Activated naive CD4-positive, alpha-beta T cell treated with anti-CD3 and anti-CD28 coated beads, Interleukin-2, amount 50 U/mL, for 24 hours (primary cell): ENCODE measurements around the gene CCDC32.
"Not testable (repeated sequence)": the region's sequence is repeated elsewhere in the genome, so short reads cannot be mapped to it uniquely, and the experiment has no call there.

Experiments
- H3K27ac Mint-ChIP-seq: one replicate; pipeline ENCODE4 v1.8.0; 2021; ENCODE audit warnings: mild to moderate bottlenecking, mixed read lengths
- H3K27me3 Mint-ChIP-seq: one replicate; pipeline ENCODE4 v1.8.0; 2021; ENCODE audit warnings: mixed read lengths
- H3K36me3 Mint-ChIP-seq: one replicate; pipeline ENCODE4 v1.8.0; 2021; ENCODE audit warnings: mixed read lengths
- H3K4me1 Mint-ChIP-seq: one replicate; pipeline ENCODE4 v1.8.0; 2021; ENCODE audit warnings: mixed read lengths
- H3K4me3 Mint-ChIP-seq: one replicate; pipeline ENCODE4 v1.8.0; 2021; ENCODE audit warnings: mild to moderate bottlenecking, mixed read lengths
- H3K9me3 Mint-ChIP-seq: one replicate; pipeline ENCODE4 v1.8.0; 2021; ENCODE audit warnings: mixed read lengths

The CCDC32 gene

DNA sequence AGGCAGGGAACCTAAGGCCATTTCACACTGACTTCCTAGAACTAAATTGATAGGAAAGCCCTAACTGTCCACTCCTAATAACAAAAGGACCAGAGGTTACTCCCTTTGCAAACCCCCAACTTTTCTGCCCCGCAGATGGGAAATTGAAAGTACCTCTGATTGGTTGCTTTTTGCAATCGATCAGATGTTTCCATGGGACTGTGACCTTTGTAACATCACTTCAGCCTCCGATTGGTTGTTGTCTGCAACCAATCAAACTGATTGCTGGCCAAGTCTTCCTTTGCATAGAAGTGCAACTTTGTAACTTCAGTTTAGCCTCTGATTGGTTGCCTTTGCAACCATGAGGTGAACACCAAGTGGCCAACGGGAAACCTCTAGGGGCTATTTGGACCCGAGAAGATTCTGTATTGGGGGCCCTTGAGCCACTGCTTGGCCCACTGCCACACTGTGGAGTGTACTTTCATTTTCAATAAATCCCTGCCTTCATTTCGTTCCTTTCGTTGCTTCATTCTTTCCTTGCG is 17.9 kb upstream of the CCDC32 start:
- H3K36me3 Mint-ChIP-seq, result no peaks in the 10 kb centered on the region
- no peaks in the 10 kb centered on the region for H3K27me3 Mint-ChIP-seq
- peak overlapping the region; percentile 5 for H3K4me3 Mint-ChIP-seq
- H3K27ac Mint-ChIP-seq, result no peak overlapping the region
- H3K9me3 Mint-ChIP-seq, result no peaks in the 10 kb centered on the region
- no peaks in the 10 kb centered on the region for H3K4me1 Mint-ChIP-seq

DNA sequence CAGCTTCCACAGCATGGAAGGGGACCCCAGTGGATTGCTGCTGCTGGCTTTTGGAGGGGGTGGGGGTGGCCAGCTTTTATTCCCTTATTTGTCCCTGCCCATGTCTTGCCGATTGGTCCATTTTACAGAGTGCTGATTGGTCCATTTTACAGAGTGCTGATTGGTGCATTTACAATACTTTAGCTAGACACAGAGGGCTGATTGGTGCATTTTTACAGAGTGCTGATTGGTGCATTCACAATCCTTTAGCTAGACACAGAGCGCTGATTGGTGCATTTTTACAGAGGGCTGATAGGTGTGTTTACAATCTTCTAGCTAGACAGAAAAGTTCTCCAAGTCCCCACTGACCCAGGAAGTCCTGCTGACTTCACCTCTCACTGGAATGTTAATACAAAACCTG is 17.0 kb upstream of the CCDC32 start:
- H3K27ac Mint-ChIP-seq, H3K36me3 Mint-ChIP-seq, H3K9me3 Mint-ChIP-seq, H3K4me3 Mint-ChIP-seq, H3K27me3 Mint-ChIP-seq, H3K4me1 Mint-ChIP-seq: not testable (repeated sequence)

DNA sequence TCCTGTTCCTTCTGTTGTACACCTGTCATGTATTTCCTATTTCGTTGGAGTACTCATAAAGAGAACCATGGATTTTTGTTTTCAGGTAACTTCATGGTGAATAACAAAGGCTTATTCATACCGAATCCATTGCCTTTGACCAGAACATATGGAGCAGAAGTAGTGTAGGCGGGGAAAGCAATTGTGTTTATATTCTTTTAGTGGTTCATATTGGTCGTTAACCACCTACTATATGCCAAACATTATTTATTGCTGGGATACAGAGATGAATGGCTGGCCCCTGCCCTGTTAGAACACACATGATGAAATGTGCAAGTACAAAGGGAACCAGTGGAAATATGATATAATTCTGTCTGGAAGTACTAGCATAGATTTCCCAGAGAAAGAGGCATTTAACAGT is 14.1 kb upstream of the CCDC32 start:
- Mint-ChIP-seq H3K4me3 (no peak overlapping the region), H3K36me3 (peaks cover 3% of the 10 kb centered on the region), H3K4me1 (peaks cover 11% of the 10 kb centered on the region), H3K27ac (no peak overlapping the region), H3K27me3 (no peaks in the 10 kb centered on the region), H3K9me3 (no peaks in the 10 kb centered on the region)

DNA sequence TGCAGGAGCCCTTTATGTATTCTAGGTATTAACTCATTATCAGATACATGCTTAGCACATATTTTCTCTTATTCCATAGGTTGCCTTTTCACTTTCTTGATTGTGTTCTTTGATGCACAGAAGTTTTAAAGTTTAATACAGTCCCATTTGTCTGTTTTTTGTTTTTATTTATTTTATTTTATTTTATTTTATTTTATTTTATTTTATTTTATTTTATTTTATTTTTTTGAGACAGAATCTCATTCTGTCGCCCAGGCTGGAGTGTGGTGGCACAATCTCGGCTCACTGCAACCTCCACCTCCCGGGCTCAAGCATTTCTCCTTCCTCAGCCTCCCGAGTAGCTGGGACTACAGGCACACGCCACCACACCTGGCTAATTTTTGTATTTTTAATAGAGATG is 12.1 kb upstream of the CCDC32 start:
- H3K36me3 Mint-ChIP-seq, H3K27me3 Mint-ChIP-seq, H3K27ac Mint-ChIP-seq, H3K4me3 Mint-ChIP-seq, H3K9me3 Mint-ChIP-seq: not testable (repeated sequence)
- H3K4me1 Mint-ChIP-seq, result peaks cover 22% of the 10 kb centered on the region

DNA sequence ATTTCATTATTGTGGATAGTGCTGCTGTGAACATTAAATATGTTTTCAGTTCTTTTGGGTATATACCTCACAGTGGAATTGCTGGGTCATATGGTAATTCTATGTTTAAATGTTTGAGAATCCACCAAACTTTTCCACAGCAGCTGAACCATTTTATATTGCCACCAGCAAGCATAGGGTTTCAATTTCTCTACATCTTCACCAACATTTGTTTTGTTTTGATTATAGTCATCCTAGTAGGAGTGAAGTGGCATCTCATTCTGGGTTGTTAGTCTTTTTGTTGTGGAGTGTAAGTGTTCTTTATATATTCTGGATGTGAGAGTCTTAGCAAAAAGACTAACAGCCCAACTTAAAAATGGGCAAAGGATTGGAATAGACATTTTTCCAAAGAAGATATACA is 10.3 kb upstream of the CCDC32 start:
- H3K36me3 Mint-ChIP-seq, result peaks cover 5% of the 10 kb centered on the region
- no peaks in the 10 kb centered on the region for H3K9me3 Mint-ChIP-seq
- no peak overlapping the region for H3K4me3 Mint-ChIP-seq
- peak overlapping the region; percentile 6 for H3K27ac Mint-ChIP-seq
- peaks cover 37% of the 10 kb centered on the region for H3K4me1 Mint-ChIP-seq
- H3K27me3 Mint-ChIP-seq, result no peaks in the 10 kb centered on the region

- peaks cover 51% of the 10 kb centered on the region for H3K4me1 Mint-ChIP-seq
- H3K27me3 Mint-ChIP-seq, result no peaks in the 10 kb centered on the region
Observed at GRCh38 chr15:40569129-40569953, 4.5 kb upstream of the CCDC32 start, which contains the start of gene RPUSD2. RPUSD2 (plus strand) TSS chr15:40569299; CDS start chr15:40569338, 39 bp downstream.

GRCh38 chr15:40567111-40567510 is 2.3 kb upstream of the CCDC32 start:
- Mint-ChIP-seq H3K4me1 (peaks cover 56% of the 10 kb centered on the region), H3K9me3 (no peaks in the 10 kb centered on the region), H3K36me3 (no peaks in the 10 kb centered on the region), H3K27ac (no peak overlapping the region), H3K4me3 (peak overlapping the region; percentile 30), H3K27me3 (no peaks in the 10 kb centered on the region)

More at GRCh38 chr15:40569129-40569953, 4.5 kb upstream of the CCDC32 start, which contains the start of gene RPUSD2:
- Mint-ChIP-seq H3K9me3 (no peaks in the 10 kb centered on the region), H3K27ac (peak within 1 kb of the TSS; percentile 98), H3K36me3 (peaks cover 2% of the 10 kb centered on the region), H3K4me3 (peak within 1 kb of the TSS; percentile 95)

- Mint-ChIP-seq H3K36me3 (peaks cover 4% of the 10 kb centered on the region), H3K4me3 (peak overlapping the region; percentile 91), H3K4me1 (peaks cover 59% of the 10 kb centered on the region), H3K27ac (peak overlapping the region; percentile 85), H3K9me3 (no peaks in the 10 kb centered on the region), H3K27me3 (no peaks in the 10 kb centered on the region)
Observed at GRCh38 chr15:40565333-40566238, 744 bp upstream of the CCDC32 start.

DNA sequence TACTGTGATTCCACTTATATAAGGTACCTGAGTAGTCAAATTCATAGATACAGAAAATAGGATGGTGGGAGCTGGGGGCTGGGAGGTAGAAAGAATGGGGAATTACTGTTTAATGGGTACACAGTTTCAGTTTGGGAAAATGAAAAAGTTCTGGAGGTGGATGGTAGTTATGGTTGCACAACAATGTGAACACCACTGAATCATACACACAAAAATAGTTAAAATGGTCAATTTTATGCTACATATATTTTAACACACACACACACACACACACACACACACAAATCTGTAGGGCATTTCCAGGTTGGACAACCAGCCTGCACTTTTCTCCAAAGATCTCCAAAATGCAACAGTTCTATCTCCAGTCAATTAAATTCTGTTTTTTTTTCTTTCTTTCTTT is 1.4 kb downstream of the CCDC32 start:
- Mint-ChIP-seq H3K4me3 (peak overlapping the region; percentile 58), H3K4me1 (peaks cover 66% of the 10 kb centered on the region), H3K36me3 (peaks cover 6% of the 10 kb centered on the region), H3K27me3 (no peaks in the 10 kb centered on the region), H3K9me3 (no peaks in the 10 kb centered on the region), H3K27ac (no peak overlapping the region)

DNA sequence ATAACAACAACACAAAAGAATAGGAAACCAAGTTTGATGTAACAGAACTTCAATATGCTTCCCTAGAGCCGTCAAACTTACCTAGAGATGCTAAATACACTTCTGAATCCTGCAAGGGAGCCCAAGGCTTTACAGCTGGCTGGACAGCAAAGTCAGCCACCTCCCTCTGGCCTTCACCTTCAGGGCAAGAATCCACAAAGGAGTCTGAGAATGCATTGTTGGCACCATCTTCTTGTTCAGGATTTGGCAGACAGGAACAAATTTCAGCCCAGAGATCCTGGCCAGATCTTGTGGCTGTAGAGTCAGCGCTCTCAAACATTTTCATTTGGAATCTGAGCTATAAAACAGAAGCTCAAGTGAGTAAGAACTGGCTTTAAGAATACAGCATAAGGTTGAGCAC is 2.2 kb downstream of the CCDC32 start:
- Mint-ChIP-seq H3K4me1 (peaks cover 67% of the 10 kb centered on the region), H3K9me3 (no peaks in the 10 kb centered on the region), H3K4me3 (peak overlapping the region; percentile 54), H3K27ac (no peak overlapping the region), H3K36me3 (peaks cover 6% of the 10 kb centered on the region), H3K27me3 (no peaks in the 10 kb centered on the region)

DNA sequence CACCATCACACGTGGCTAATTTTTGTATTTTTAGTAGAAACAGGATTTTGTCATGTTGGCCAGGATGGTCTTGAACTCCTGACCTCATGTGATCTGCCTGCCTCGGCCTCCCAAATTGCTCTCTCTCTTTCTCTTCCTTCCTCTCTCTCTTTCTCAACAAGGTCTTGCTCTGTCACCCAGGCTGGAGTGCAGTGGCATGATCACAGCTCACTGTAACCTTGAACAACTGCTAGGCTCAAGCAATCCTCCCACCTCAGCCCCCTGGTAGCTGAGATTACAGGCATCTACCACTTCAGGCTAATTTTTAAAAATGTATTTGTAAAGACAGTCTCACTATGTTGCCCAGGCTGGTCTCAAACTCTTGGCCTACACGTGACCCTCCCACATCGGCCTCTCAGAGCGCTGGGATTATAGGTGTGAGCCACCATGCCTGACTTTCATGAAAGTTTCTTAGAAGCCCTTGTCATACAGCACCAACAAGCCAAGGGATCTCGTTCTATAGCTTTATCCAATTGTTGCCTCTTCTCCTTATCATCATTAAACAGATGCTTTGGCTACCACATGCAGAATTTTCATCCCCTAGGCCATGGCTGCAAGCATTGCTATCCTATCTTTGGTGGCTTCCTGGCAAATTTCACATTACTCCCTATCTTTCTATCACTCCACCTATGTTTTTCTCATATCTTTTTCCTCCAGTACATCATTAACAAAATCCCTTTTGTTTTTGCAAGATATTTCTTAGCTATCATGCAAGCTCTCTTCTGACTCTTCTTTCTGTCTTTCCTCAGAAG is 5.7 kb downstream of the CCDC32 start:
- Mint-ChIP-seq H3K27ac (peak overlapping the region; percentile 47), H3K4me3 (no peak overlapping the region), H3K9me3 (no peaks in the 10 kb centered on the region), H3K4me1 (peaks cover 56% of the 10 kb centered on the region), H3K36me3 (peaks cover 11% of the 10 kb centered on the region), H3K27me3 (no peaks in the 10 kb centered on the region)

DNA sequence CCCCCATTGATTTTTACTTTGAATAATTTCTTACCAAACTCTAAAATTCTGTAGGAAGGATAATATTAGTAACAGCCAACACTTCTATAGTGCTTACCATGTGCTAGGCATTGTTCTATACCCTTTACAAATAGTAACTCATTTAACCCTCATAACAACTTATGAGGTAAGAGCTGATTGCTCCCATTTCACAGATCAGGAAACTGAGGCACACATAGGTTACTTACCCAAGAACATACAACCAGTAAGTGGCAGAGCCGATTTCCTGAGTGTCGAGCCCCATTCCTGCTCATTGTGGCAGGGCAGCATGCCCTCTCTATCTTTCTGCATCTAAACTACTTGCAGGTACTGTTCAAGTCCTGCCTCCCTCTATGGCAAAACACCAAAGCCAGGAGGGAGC is 9.0 kb downstream of the CCDC32 start:
- Mint-ChIP-seq H3K27ac (no peak overlapping the region), H3K9me3 (no peaks in the 10 kb centered on the region), H3K4me3 (no peak overlapping the region), H3K27me3 (no peaks in the 10 kb centered on the region), H3K4me1 (peaks cover 29% of the 10 kb centered on the region), H3K36me3 (peaks cover 7% of the 10 kb centered on the region)

- H3K9me3 Mint-ChIP-seq, result no peaks in the 10 kb centered on the region
- no peaks in the 10 kb centered on the region for H3K27me3 Mint-ChIP-seq
- no peak overlapping the region for H3K27ac Mint-ChIP-seq
- peaks cover 13% of the 10 kb centered on the region for H3K4me1 Mint-ChIP-seq
- peaks cover 13% of the 10 kb centered on the region for H3K36me3 Mint-ChIP-seq
- no peak overlapping the region for H3K4me3 Mint-ChIP-seq
Observed at GRCh38 chr15:40554161-40554525, 10.7 kb downstream of the CCDC32 start.

GRCh38 chr15:40550341-40551037 is 14.4 kb downstream of the CCDC32 start:
- H3K4me1 Mint-ChIP-seq, result no peaks in the 10 kb centered on the region
- no peak overlapping the region for H3K4me3 Mint-ChIP-seq
- H3K36me3 Mint-ChIP-seq, result peaks cover 20% of the 10 kb centered on the region

GRCh38 chr15:40549894-40550293 is 14.9 kb downstream of the CCDC32 start:
- Mint-ChIP-seq H3K4me1 (no peaks in the 10 kb centered on the region), H3K4me3 (no peak overlapping the region)

More at GRCh38 chr15:40550341-40551037, 14.4 kb downstream of the CCDC32 start:
- Mint-ChIP-seq H3K27ac (no peak overlapping the region), H3K27me3 (no peaks in the 10 kb centered on the region), H3K9me3 (no peaks in the 10 kb centered on the region)

More at GRCh38 chr15:40549894-40550293, 14.9 kb downstream of the CCDC32 start:
- Mint-ChIP-seq H3K27me3 (no peaks in the 10 kb centered on the region), H3K27ac (no peak overlapping the region), H3K9me3 (no peaks in the 10 kb centered on the region), H3K36me3 (peaks cover 18% of the 10 kb centered on the region)
